Keratinocyte (primary cell): Measurements from ENCODE around the gene TRPV5. TPM values are rescaled to one million over a fixed set of nuclear protein-coding genes. Genes with fewer than 3 reads are reported as not detected.

Source experiments
- DNase-seq: peaks from one replicate; pipeline ENCODE4 v3.0.0-alpha.2; 2011; ENCODE audit warnings: low read depth, missing footprints, low spot score
- FAIRE-seq: peaks from 2 replicates; lab custom pipeline; 2011; peaks lifted over from hg19 to GRCh38; lab: Jason Lieb, UNC
- H2AFZ ChIP-seq: 2 replicates; pipeline ENCODE4 v1.6.0; 2012; ENCODE audit warnings: low read length, control low read depth, inconsistent platforms; ENCODE audit not compliant: control insufficient read depth
- H3K27ac ChIP-seq: 2 replicates; pipeline ENCODE4 v1.5.1; 2011; ENCODE audit warnings: low read length; ENCODE audit not compliant: control insufficient read depth, insufficient read depth
- H3K27me3 ChIP-seq: 3 replicates; pipeline ENCODE4 v1.6.0; 2011; ENCODE audit warnings: low read length; ENCODE audit not compliant: control insufficient read depth, insufficient read depth; ENCODE audit errors: extremely low read depth
- H3K36me3 ChIP-seq, 2 experiments: 2 replicates in 1 of 2; 3 replicates in 1 of 2; pipeline ENCODE4 v1.5.1; 2011; ENCODE audit warnings: low read length in 2 of 2, mild to moderate bottlenecking in 1 of 2; ENCODE audit not compliant: control insufficient read depth in 2 of 2, insufficient read depth in 2 of 2; ENCODE audit errors: extremely low read depth in 1 of 2
- H3K4me1 ChIP-seq: 3 replicates; pipeline ENCODE4 v1.5.1; 2011; ENCODE audit warnings: low read length; ENCODE audit not compliant: control insufficient read depth, insufficient read depth; ENCODE audit errors: extremely low read depth
- H3K4me2 ChIP-seq: 3 replicates; pipeline ENCODE4 v1.6.0; 2011; ENCODE audit warnings: low read depth, low read length; ENCODE audit not compliant: control insufficient read depth, insufficient read depth; ENCODE audit errors: extremely low read depth
- H3K4me3 ChIP-seq, 3 experiments: fragments of 200-600 bp in 1 of 3; sonication (generic) in 1 of 3; 2 replicates in 2 of 3; 3 replicates in 1 of 3; pipeline ENCODE4 v1.5.1; 2011 to 2016; ENCODE audit warnings: low read length in 3 of 3, mild to moderate bottlenecking in 3 of 3, control low read depth in 2 of 3, inconsistent platforms in 1 of 3, low read depth in 1 of 3, mixed read lengths in 1 of 3, mixed run types in 1 of 3, moderate library complexity in 1 of 3; ENCODE audit not compliant: control insufficient read depth in 2 of 3, insufficient read depth in 2 of 3; ENCODE audit errors: extremely low read depth in 1 of 3
- H3K79me2 ChIP-seq: 2 replicates; pipeline ENCODE4 v1.6.0; 2012; ENCODE audit warnings: low read length; ENCODE audit not compliant: control insufficient read depth, insufficient read depth
- H3K9ac ChIP-seq: 3 replicates; pipeline ENCODE4 v1.6.0; 2011; ENCODE audit warnings: low read length; ENCODE audit not compliant: control insufficient read depth, insufficient read depth; ENCODE audit errors: extremely low read depth
- H3K9me1 ChIP-seq: 3 replicates; pipeline ENCODE4 v1.6.0; 2011; ENCODE audit warnings: low read length; ENCODE audit not compliant: control insufficient read depth, insufficient read depth; ENCODE audit errors: extremely low read depth
- H3K9me3 ChIP-seq: 2 replicates; pipeline ENCODE4 v1.5.1; 2012; ENCODE audit warnings: low read depth, low read length; ENCODE audit not compliant: control insufficient read depth
- H4K20me1 ChIP-seq: 3 replicates; pipeline ENCODE4 v1.6.0; 2011; ENCODE audit warnings: low read length; ENCODE audit not compliant: control insufficient read depth, insufficient read depth; ENCODE audit errors: extremely low read depth
- CTCF ChIP-seq, 3 experiments: IDR thresholded peaks in 1 of 3; conservative IDR thresholded peaks in 1 of 3; optimal IDR thresholded peaks in 1 of 3; 2 replicates in 2 of 3; 3 replicates in 1 of 3; pipeline versions ENCODE3 to v1.5.1; 2011; ENCODE audit warnings: low read length in 3 of 3, mild to moderate bottlenecking in 3 of 3, moderate library complexity in 2 of 3, control low read depth in 1 of 3, inconsistent platforms in 1 of 3; ENCODE audit not compliant: insufficient read depth in 2 of 3; ENCODE audit errors: extremely low read depth in 1 of 3
- EZH2 ChIP-seq: IDR thresholded peaks from one replicate; pipeline ENCODE4 v1.6.1; 2012; ENCODE audit warnings: inconsistent platforms, mild to moderate bottlenecking, low read length, moderate library complexity
- dilution Hi-C: fragments of 300-500 bp; cut with MboI; formaldehyde crosslinking; loops from one replicate; pipeline ENCODE4 v1.7.0; 2020; ENCODE audit warnings: low sequenced_read_pairs; ENCODE audit not compliant: extremely low pct_ligation_motif_present
- polyA plus RNA-seq, 5 experiments: library from polyadenylated mRNA; depleted of rRNA in 3 of 5; stranded (reverse) in 3 of 5; stranded (forward) in 1 of 5; unstranded in 1 of 5; fragments of >200 nt; gene quantifications; 1 replicate in 1 of 5; 2 replicates in 3 of 5; 3 replicates in 1 of 5; pipeline versions ENCODE4 v1.2.1 to v1.2.3, GENCODE V29; 2011 to 2012; ENCODE audit warnings: missing spikeins in 2 of 5, low read depth in 1 of 5, low replicate concordance in 1 of 5

TRPV5 gene
- polyA plus RNA-seq, 1 donor (not counting 4 experiments of a cell fraction or from before 2014, with no cell fraction given): not detected

DNA sequence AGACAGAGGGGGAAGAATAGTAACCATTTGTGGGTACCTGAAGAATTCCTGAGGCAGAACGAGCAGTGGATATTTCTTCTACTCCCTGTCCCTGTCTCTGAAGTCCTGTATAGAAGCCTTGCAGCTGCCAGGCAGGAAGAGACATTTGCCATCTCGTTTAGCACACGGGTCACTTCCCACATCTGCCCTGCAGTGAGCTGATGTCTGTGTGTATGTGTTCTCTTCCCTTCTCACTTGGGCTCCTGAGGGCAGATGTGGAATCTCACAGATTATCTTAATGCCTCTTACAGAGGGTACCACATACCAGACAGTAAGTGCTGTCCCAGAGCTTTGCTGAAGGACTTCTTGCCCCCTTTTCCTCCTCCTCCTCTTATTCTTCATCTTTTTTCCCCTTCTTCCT is 33.9 kb downstream of the TRPV5 start:
- no peak for TF ChIP-seq CTCF (optimal IDR thresholded peaks at IDR 0.05 in 1 of 3, IDR thresholded peaks at IDR 0.05 in 1 of 3, conservative IDR thresholded peaks at IDR 0.05 in 1 of 3; ENCODE audit: extremely low read depth in 1 of 3, insufficient read depth in 2 of 3, low read length in 3 of 3)
- TF ChIP-seq EZH2: no peak
- Histone ChIP-seq H3K4me3 (no peak overlapping the region), H3K9me1 (no peaks in the 10 kb centered on the region), H3K79me2 (no peaks in the 10 kb centered on the region), H2AFZ (no peak overlapping the region), H4K20me1 (no peaks in the 10 kb centered on the region), H3K4me2 (no peak overlapping the region), H3K27ac (no peak overlapping the region), H3K27me3 (peaks cover 4% of the 10 kb centered on the region), H3K9ac (no peak overlapping the region), H3K36me3 (no peaks in the 10 kb centered on the region), H3K9me3 (no peaks in the 10 kb centered on the region), H3K4me1 (no peaks in the 10 kb centered on the region)
- dilution Hi-C loops: no loop called here
- DNase-seq (no peak), FAIRE-seq (no peak)

GRCh38 chr7:142898377-142899170 is 35.0 kb downstream of the TRPV5 start:
- Histone ChIP-seq H2AFZ (no peak overlapping the region), H3K9me1 (no peaks in the 10 kb centered on the region), H3K9me3 (no peaks in the 10 kb centered on the region), H3K4me2 (no peak overlapping the region), H3K4me1 (no peaks in the 10 kb centered on the region), H4K20me1 (no peaks in the 10 kb centered on the region), H3K9ac (no peak overlapping the region), H3K36me3 (no peaks in the 10 kb centered on the region), H3K4me3 (no peak overlapping the region), H3K79me2 (no peaks in the 10 kb centered on the region), H3K27me3 (peaks cover 4% of the 10 kb centered on the region), H3K27ac (no peak overlapping the region)
- TF ChIP-seq EZH2: no peak
- TF ChIP-seq CTCF (optimal IDR thresholded peaks at IDR 0.05 in 1 of 3, IDR thresholded peaks at IDR 0.05 in 1 of 3, conservative IDR thresholded peaks at IDR 0.05 in 1 of 3; ENCODE audit: extremely low read depth in 1 of 3, insufficient read depth in 2 of 3, low read length in 3 of 3): no peak
- FAIRE-seq: no peak
- no peak for DNase-seq
- dilution Hi-C loops: no loop called here
